ENCODE results near the gene CDC42BPG.

CDC42BPG gene

GRCh38 chr11:64789331-64790204, 54.9 kb downstream of the CDC42BPG start:
- Histone ChIP-seq H3K9ac (ENCODE audit: low read depth, low read length, poor library complexity, severe bottlenecking) (no peak overlapping the region), H3K36me3 (ENCODE audit: insufficient read depth, low read length) (no peaks in the 10 kb centered on the region), H3F3A (ENCODE audit: low read depth) (peaks cover 2% of the 10 kb centered on the region; the same call in 1 of the 2 replicates), H3K27me3 (ENCODE audit: insufficient read depth, low read length, poor library complexity, severe bottlenecking) (no peaks in the 10 kb centered on the region), H3K9me2 (replicated peaks; ENCODE audit: low read depth, low read length) (no peaks in the 10 kb centered on the region), H3K9me3 (ENCODE audit: insufficient read depth, low read depth, low read length) (no peaks in the 10 kb centered on the region), H4K20me1 (ENCODE audit: insufficient read depth, low read length, poor library complexity, severe bottlenecking) (no peaks in the 10 kb centered on the region), H3K79me2 (ENCODE audit: insufficient read depth, low read length) (no peaks in the 10 kb centered on the region), H3K4me2 (ENCODE audit: low read depth, low read length, poor library complexity, severe bottlenecking) (no peak overlapping the region), H3K4me3 (ENCODE audit: low read length, poor library complexity, severe bottlenecking) (no peak overlapping the region), H3K4me1 (ENCODE audit: insufficient read depth, low read length, poor library complexity, severe bottlenecking) (peaks cover 13% of the 10 kb centered on the region), H2AFZ (ENCODE audit: low read length) (no peak overlapping the region)
- TF ChIP-seq CTCF (conservative IDR thresholded peaks at IDR 0.05; ENCODE audit: low read length) (no peak), EZH2phosphoT487 (IDR thresholded peaks at IDR 0.05; ENCODE audit: borderline replicate concordance) (no peak)

- Histone ChIP-seq H3K36me3 (ENCODE audit: insufficient read depth, low read length) (no peaks in the 10 kb centered on the region), H2AFZ (ENCODE audit: low read length) (no peak overlapping the region), H3K4me2 (ENCODE audit: low read depth, low read length, poor library complexity, severe bottlenecking) (no peak overlapping the region), H3F3A (ENCODE audit: low read depth) (peaks cover 1% of the 10 kb centered on the region; the same call in 1 of the 2 replicates), H4K20me1 (ENCODE audit: insufficient read depth, low read length, poor library complexity, severe bottlenecking) (no peaks in the 10 kb centered on the region), H3K9me3 (ENCODE audit: insufficient read depth, low read depth, low read length) (no peaks in the 10 kb centered on the region), H3K79me2 (ENCODE audit: insufficient read depth, low read length) (no peaks in the 10 kb centered on the region), H3K9ac (ENCODE audit: low read depth, low read length, poor library complexity, severe bottlenecking) (no peak overlapping the region), H3K9me2 (replicated peaks; ENCODE audit: low read depth, low read length) (no peaks in the 10 kb centered on the region), H3K4me1 (ENCODE audit: insufficient read depth, low read length, poor library complexity, severe bottlenecking) (peaks cover 6% of the 10 kb centered on the region), H3K27me3 (ENCODE audit: insufficient read depth, low read length, poor library complexity, severe bottlenecking) (no peaks in the 10 kb centered on the region), H3K4me3 (ENCODE audit: low read length, poor library complexity, severe bottlenecking) (no peak overlapping the region)
- no peak for TF ChIP-seq CTCF (conservative IDR thresholded peaks at IDR 0.05; ENCODE audit: low read length)
- TF ChIP-seq EZH2phosphoT487 (IDR thresholded peaks at IDR 0.05; ENCODE audit: borderline replicate concordance) = no peak
Observed at GRCh38 chr11:64788321-64789215, 55.9 kb downstream of the CDC42BPG start.

- Histone ChIP-seq H3K9ac (ENCODE audit: low read depth, low read length, poor library complexity, severe bottlenecking) (no peak overlapping the region), H3K4me2 (ENCODE audit: low read depth, low read length, poor library complexity, severe bottlenecking) (no peak overlapping the region), H3K4me3 (ENCODE audit: low read length, poor library complexity, severe bottlenecking) (no peak overlapping the region), H3F3A (ENCODE audit: low read depth) (no peaks in the 10 kb centered on the region), H4K20me1 (ENCODE audit: insufficient read depth, low read length, poor library complexity, severe bottlenecking) (no peaks in the 10 kb centered on the region), H3K27me3 (ENCODE audit: insufficient read depth, low read length, poor library complexity, severe bottlenecking) (no peaks in the 10 kb centered on the region), H3K9me2 (replicated peaks; ENCODE audit: low read depth, low read length) (no peaks in the 10 kb centered on the region), H3K79me2 (ENCODE audit: insufficient read depth, low read length) (no peaks in the 10 kb centered on the region), H2AFZ (ENCODE audit: low read length) (no peak overlapping the region), H3K4me1 (ENCODE audit: insufficient read depth, low read length, poor library complexity, severe bottlenecking) (no peaks in the 10 kb centered on the region), H3K9me3 (ENCODE audit: insufficient read depth, low read depth, low read length) (no peaks in the 10 kb centered on the region), H3K36me3 (ENCODE audit: insufficient read depth, low read length) (no peaks in the 10 kb centered on the region)
- TF ChIP-seq EZH2phosphoT487 (IDR thresholded peaks at IDR 0.05; ENCODE audit: borderline replicate concordance) (no peak), CTCF (conservative IDR thresholded peaks at IDR 0.05; ENCODE audit: low read length) (peak; percentile 85)
Observed at GRCh38 chr11:64787526-64788320, 56.7 kb downstream of the CDC42BPG start.
